HG02938 (cell line): ENCODE results near the gene MDM2.
A peak's percentile ranks its signal among the peaks of the same experiment; 100 is the strongest.
"Not testable (repeated sequence)": the region's sequence is repeated elsewhere in the genome, so short reads cannot be mapped to it uniquely, and the experiment has no call there.

Experiments used
- ATAC-seq: cut with Tn5 transposase; IDR thresholded peaks from one replicate; pipeline ENCODE4 v1.9.1; 2021; ENCODE audit warnings: mild to moderate bottlenecking, moderate library complexity; ENCODE audit not compliant: unreplicated experiment

The MDM2 gene

GRCh38 chr12:68785823-68786222 lies 22.2 kb upstream of the MDM2 start:
- no peak for ATAC-seq

- ATAC-seq = no peak
These were observed 21.0 kb upstream of the MDM2 start for GRCh38 chr12:68786929-68787328.

- ATAC-seq = no peak
These were observed 19.3 kb upstream of the MDM2 start for GRCh38 chr12:68788554-68789143.

- no peak for ATAC-seq
These were observed 18.7 kb upstream of the MDM2 start for GRCh38 chr12:68789144-68789878.

- no peak for ATAC-seq
These were observed 17.7 kb upstream of the MDM2 start for GRCh38 chr12:68790081-68790951.

GRCh38 chr12:68790952-68791234 lies 17.1 kb upstream of the MDM2 start:
- ATAC-seq = no peak

- no peak for ATAC-seq
These were observed 16.0 kb upstream of the MDM2 start for GRCh38 chr12:68791897-68792481.

- ATAC-seq = peak; percentile 98
These were observed 15.0 kb upstream of the MDM2 start for GRCh38 chr12:68792952-68793351.

GRCh38 chr12:68793436-68793835 lies 14.5 kb upstream of the MDM2 start:
- no peak for ATAC-seq

GRCh38 chr12:68793975-68794652 lies 13.9 kb upstream of the MDM2 start:
- ATAC-seq = no peak

- no peak for ATAC-seq
These were observed 13.2 kb upstream of the MDM2 start for GRCh38 chr12:68794653-68795251.

- ATAC-seq = no peak
These were observed 11.6 kb upstream of the MDM2 start for GRCh38 chr12:68796399-68796798.

GRCh38 chr12:68798882-68799234 lies 9.1 kb upstream of the MDM2 start:
- no peak for ATAC-seq

GRCh38 chr12:68800294-68800693 lies 7.7 kb upstream of the MDM2 start:
- ATAC-seq = no peak

- ATAC-seq = not testable (repeated sequence)
These were observed 6.9 kb upstream of the MDM2 start for GRCh38 chr12:68801124-68801523.

GRCh38 chr12:68802372-68802745 lies 5.6 kb upstream of the MDM2 start:
- not testable (repeated sequence) for ATAC-seq

GRCh38 chr12:68802911-68803651 lies 4.9 kb upstream of the MDM2 start:
- ATAC-seq = not testable (repeated sequence)

- ATAC-seq = no peak
These were observed 3.9 kb upstream of the MDM2 start for GRCh38 chr12:68803948-68804656.
